Measurements from ENCODE around the gene NDFIP1. TPM values are rescaled to one million over a fixed set of nuclear protein-coding genes. Genes with fewer than 3 reads are reported as not detected.

Gene NDFIP1
- total RNA-seq, 1 experiment from 2014 or later: 40.9 TPM

DNA sequence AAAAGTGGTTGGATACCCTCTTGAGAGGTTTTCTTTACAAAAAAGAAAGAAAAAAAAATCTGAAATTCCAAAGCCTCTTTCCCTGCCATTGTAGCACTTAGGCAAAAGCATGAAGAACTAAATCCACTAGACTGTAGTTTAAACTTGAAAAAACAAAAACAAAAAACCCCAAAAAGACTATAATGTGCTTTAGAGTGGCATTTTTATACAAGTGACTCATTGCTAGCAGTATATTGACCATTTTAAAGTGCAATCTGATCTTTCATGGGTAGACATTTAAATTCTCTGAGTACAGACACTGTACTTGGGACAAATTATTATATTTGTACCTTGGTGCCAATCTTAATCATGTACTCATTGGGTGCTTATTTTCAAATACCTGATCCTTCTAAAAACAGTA lies 50.8 kb downstream of the NDFIP1 start:
- in situ Hi-C loops (cut with HindIII; ENCODE audit: low pct_unique_long_range_greater_than_20kb, low sequenced_read_pairs): no loop called here
- no peak overlapping the region for H3K27ac ChIP-seq (ENCODE audit: low read length)
- no peaks in the 10 kb centered on the region for H3K4me1 ChIP-seq (ENCODE audit: control insufficient read depth, insufficient read depth, low read length)
- DNase-seq (ENCODE audit: low read depth, low spot score) (no peak), ATAC-seq (no peak)
- BruUV-seq (replicated peaks): no TSS peak
- intact Hi-C loops (cut with micrococcal nuclease; ENCODE audit: unreplicated experiment): loop anchor here (10.0 kb wide), 1 partner anchor 535 kb away; no protein-coding TSS in a partner anchor
- H3K9me3 ChIP-seq (ENCODE audit: control insufficient read depth, insufficient read depth, low read depth, low read length): no peaks in the 10 kb centered on the region
- H3K36me3 ChIP-seq (ENCODE audit: control insufficient read depth, insufficient read depth, low read length): no peaks in the 10 kb centered on the region; the same call in 1 of the 2 replicates
- CTCF ChIA-PET: no interaction called here
- TF ChIP-seq POLR2AphosphoS5 (IDR thresholded peaks at IDR 0.05; ENCODE audit: low read depth, low read length) (no peak), SIN3A (IDR thresholded peaks at IDR 0.05; ENCODE audit: borderline replicate concordance, insufficient read depth, low read depth, low read length) (no peak), TCF7L2 (IDR thresholded peaks at IDR 0.05; ENCODE audit: low read depth, low read length) (no peak)
- TF ChIP-seq, protein P1, sequence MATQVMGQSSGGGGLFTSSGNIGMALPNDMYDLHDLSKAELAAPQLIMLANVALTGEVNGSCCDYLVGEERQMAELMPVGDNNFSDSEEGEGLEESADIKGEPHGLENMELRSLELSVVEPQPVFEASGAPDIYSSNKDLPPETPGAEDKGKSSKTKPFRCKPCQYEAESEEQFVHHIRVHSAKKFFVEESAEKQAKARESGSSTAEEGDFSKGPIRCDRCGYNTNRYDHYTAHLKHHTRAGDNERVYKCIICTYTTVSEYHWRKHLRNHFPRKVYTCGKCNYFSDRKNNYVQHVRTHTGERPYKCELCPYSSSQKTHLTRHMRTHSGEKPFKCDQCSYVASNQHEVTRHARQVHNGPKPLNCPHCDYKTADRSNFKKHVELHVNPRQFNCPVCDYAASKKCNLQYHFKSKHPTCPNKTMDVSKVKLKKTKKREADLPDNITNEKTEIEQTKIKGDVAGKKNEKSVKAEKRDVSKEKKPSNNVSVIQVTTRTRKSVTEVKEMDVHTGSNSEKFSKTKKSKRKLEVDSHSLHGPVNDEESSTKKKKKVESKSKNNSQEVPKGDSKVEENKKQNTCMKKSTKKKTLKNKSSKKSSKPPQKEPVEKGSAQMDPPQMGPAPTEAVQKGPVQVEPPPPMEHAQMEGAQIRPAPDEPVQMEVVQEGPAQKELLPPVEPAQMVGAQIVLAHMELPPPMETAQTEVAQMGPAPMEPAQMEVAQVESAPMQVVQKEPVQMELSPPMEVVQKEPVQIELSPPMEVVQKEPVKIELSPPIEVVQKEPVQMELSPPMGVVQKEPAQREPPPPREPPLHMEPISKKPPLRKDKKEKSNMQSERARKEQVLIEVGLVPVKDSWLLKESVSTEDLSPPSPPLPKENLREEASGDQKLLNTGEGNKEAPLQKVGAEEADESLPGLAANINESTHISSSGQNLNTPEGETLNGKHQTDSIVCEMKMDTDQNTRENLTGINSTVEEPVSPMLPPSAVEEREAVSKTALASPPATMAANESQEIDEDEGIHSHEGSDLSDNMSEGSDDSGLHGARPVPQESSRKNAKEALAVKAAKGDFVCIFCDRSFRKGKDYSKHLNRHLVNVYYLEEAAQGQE (IDR thresholded peaks at IDR 0.05; ENCODE audit: insufficient read depth in 1 of 2, low read depth in 2 of 2, low read length in 1 of 2): no peak
- TF ChIP-seq, protein P2, sequence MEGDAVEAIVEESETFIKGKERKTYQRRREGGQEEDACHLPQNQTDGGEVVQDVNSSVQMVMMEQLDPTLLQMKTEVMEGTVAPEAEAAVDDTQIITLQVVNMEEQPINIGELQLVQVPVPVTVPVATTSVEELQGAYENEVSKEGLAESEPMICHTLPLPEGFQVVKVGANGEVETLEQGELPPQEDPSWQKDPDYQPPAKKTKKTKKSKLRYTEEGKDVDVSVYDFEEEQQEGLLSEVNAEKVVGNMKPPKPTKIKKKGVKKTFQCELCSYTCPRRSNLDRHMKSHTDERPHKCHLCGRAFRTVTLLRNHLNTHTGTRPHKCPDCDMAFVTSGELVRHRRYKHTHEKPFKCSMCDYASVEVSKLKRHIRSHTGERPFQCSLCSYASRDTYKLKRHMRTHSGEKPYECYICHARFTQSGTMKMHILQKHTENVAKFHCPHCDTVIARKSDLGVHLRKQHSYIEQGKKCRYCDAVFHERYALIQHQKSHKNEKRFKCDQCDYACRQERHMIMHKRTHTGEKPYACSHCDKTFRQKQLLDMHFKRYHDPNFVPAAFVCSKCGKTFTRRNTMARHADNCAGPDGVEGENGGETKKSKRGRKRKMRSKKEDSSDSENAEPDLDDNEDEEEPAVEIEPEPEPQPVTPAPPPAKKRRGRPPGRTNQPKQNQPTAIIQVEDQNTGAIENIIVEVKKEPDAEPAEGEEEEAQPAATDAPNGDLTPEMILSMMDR (IDR thresholded peaks at IDR 0.05): no peak
- H3K27me3 ChIP-seq (ENCODE audit: control insufficient read depth, insufficient read depth, low read length): no peaks in the 10 kb centered on the region
- H3K4me3 ChIP-seq (ENCODE audit: low read depth in 2 of 2, low read length in 2 of 2): no peak overlapping the region
- POLR2A ChIA-PET: no interaction called here

DNA sequence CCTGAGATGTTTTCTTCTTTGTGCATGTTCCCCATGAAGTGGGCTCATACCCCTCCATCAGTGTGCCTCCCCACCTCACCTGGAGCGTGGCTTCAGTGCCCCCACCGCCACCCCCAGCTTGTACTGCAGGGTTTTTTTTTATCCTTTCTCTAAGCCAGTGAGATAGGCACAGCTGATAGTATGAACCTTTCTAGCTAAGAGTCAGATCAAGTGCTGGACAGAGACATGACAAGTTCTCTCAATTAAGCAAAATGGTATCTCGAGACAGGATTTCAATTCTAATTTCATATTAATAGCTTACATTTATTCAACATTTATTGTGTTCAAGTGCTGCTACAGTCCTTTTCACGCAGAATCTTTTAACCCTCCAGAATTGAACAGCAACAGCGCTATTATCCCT lies 55.7 kb downstream of the NDFIP1 start:
- in situ Hi-C loops (cut with HindIII; ENCODE audit: low pct_unique_long_range_greater_than_20kb, low sequenced_read_pairs): no loop called here
- ATAC-seq (no peak), DNase-seq (ENCODE audit: low read depth, low spot score) (no peak)
- Histone ChIP-seq H3K36me3 (ENCODE audit: control insufficient read depth, insufficient read depth, low read length) (no peaks in the 10 kb centered on the region), H3K27me3 (ENCODE audit: control insufficient read depth, insufficient read depth, low read length) (no peaks in the 10 kb centered on the region), H3K4me1 (ENCODE audit: control insufficient read depth, insufficient read depth, low read length) (no peaks in the 10 kb centered on the region), H3K27ac (ENCODE audit: low read length) (no peak overlapping the region), H3K9me3 (ENCODE audit: control insufficient read depth, insufficient read depth, low read depth, low read length) (no peaks in the 10 kb centered on the region), H3K4me3 (ENCODE audit: low read depth in 2 of 2, low read length in 2 of 2) (no peak overlapping the region)
- TF ChIP-seq, protein P1 (IDR thresholded peaks at IDR 0.05; ENCODE audit: insufficient read depth in 1 of 2, low read depth in 2 of 2, low read length in 1 of 2): peak in 1 of 2 experiments; percentile 54; a peak in 1 of 4 replicates
- TF ChIP-seq POLR2AphosphoS5 (IDR thresholded peaks at IDR 0.05; ENCODE audit: low read depth, low read length): no peak
- BruUV-seq (replicated peaks): no TSS peak
- POLR2A ChIA-PET: no interaction called here
- intact Hi-C loops (cut with micrococcal nuclease; ENCODE audit: unreplicated experiment): no loop called here
- CTCF ChIA-PET: interaction anchor here (0.6 kb wide), 1 partner anchor 549 kb away, joined by 3 read pairs; no protein-coding TSS in a partner anchor
